SK-N-SH treated with all-trans-retinoic acid at 6 μM for 48 hours (cell line): Measurements from ENCODE around the gene CFAP58.
A peak's percentile ranks its signal among the peaks of the same experiment; 100 is the strongest.

Experiments
- ATAC-seq: fragments of 200-7000 bp; cut with Tn5 transposase; 3 replicates; pipeline ENCODE4 v1.9.1; 2020; ENCODE audit warnings: mild to moderate bottlenecking, moderate library complexity
- ARNTL ChIP-seq: fragments of 450-650 bp; formaldehyde crosslinking; IDR thresholded peaks from 2 replicates; pipeline ENCODE4 v1.5.0; 2020; ENCODE audit warnings: low read depth, mild to moderate bottlenecking, moderate library complexity, borderline replicate concordance
- BACH2 ChIP-seq: fragments of 250-450 bp; sonication (Bioruptor Pico); IDR thresholded peaks from 2 replicates; pipeline ENCODE4 v1.9.0; 2021; ENCODE audit warnings: mild to moderate bottlenecking, borderline replicate concordance
- CREB5 ChIP-seq: fragments of 250-450 bp; sonication (Bioruptor Pico); IDR thresholded peaks from 2 replicates; pipeline ENCODE4 v1.5.1; 2020; ENCODE audit warnings: low read depth, mild to moderate bottlenecking, moderate library complexity
- CSDC2 ChIP-seq: fragments of 250-450 bp; sonication (Bioruptor Pico); IDR thresholded peaks from 2 replicates; pipeline ENCODE4 v1.5.0; 2020; ENCODE audit warnings: mild to moderate bottlenecking, moderate library complexity
- CSRNP3 ChIP-seq: fragments of 250-450 bp; sonication (Bioruptor Pico); IDR thresholded peaks from 2 replicates; pipeline ENCODE4 v1.5.1; 2021; ENCODE audit warnings: mild to moderate bottlenecking, moderate library complexity
- ESRRG ChIP-seq: fragments of 250-450 bp; sonication (Bioruptor Pico); IDR thresholded peaks from 2 replicates; pipeline ENCODE4 v1.6.1; 2021; ENCODE audit warnings: mild to moderate bottlenecking
- GLIS3 ChIP-seq: fragments of 250-450 bp; sonication (Bioruptor Pico); IDR thresholded peaks from 2 replicates; pipeline ENCODE4 v1.5.0; 2020; ENCODE audit warnings: mild to moderate bottlenecking, moderate library complexity
- PATZ1 ChIP-seq: fragments of 250-450 bp; sonication (Bioruptor Pico); IDR thresholded peaks from 2 replicates; pipeline ENCODE4 v1.8.0; 2020; ENCODE audit warnings: mild to moderate bottlenecking, moderate library complexity, borderline replicate concordance
- POU6F1 ChIP-seq: fragments of 250-450 bp; sonication (Bioruptor Pico); IDR thresholded peaks from 2 replicates; pipeline ENCODE4 v1.8.0; 2021; ENCODE audit warnings: low read depth, mild to moderate bottlenecking, moderate library complexity, borderline replicate concordance
- RARB ChIP-seq: fragments of 250-450 bp; sonication (Bioruptor Pico); IDR thresholded peaks from 2 replicates; pipeline ENCODE4 v1.8.0; 2021; ENCODE audit warnings: mild to moderate bottlenecking, moderate library complexity
- TCF4 ChIP-seq: fragments of 250-450 bp; sonication (Bioruptor Pico); IDR thresholded peaks from 2 replicates; pipeline ENCODE4 v1.8.0; 2021; ENCODE audit warnings: mild to moderate bottlenecking, moderate library complexity, borderline replicate concordance
- ZFP3 ChIP-seq: fragments of 250-450 bp; sonication (Bioruptor Pico); IDR thresholded peaks from 2 replicates; pipeline ENCODE4 v1.5.0; 2020; ENCODE audit warnings: mild to moderate bottlenecking, moderate library complexity
- ZFP30 ChIP-seq: fragments of 450-650 bp; formaldehyde crosslinking; IDR thresholded peaks from 2 replicates; pipeline ENCODE4 v1.5.0; 2022; ENCODE audit warnings: mild to moderate bottlenecking, moderate library complexity
- ZNF565 ChIP-seq: fragments of 450-650 bp; formaldehyde crosslinking; conservative IDR thresholded peaks from 2 replicates; pipeline ENCODE4 v1.5.0; 2020; ENCODE audit warnings: low read depth, mild to moderate bottlenecking, moderate library complexity
- ZNF70 ChIP-seq: fragments of 450-650 bp; formaldehyde crosslinking; IDR thresholded peaks from 2 replicates; pipeline ENCODE4 v1.5.0; 2020; ENCODE audit warnings: mild to moderate bottlenecking, moderate library complexity
- ZNF8 ChIP-seq: fragments of 450-650 bp; formaldehyde crosslinking; IDR thresholded peaks from 2 replicates; pipeline ENCODE4 v1.5.0; 2020; ENCODE audit warnings: mild to moderate bottlenecking, moderate library complexity

Gene CFAP58

GRCh38 chr10:104325436-104326435, 27.9 kb upstream of the CFAP58 start:
- TF ChIP-seq ARNTL (CRISPR knock-in tag) (no peak), POU6F1 (CRISPR knock-in tag) (no peak), ZFP3 (CRISPR knock-in tag) (no peak), PATZ1 (CRISPR knock-in tag) (no peak), TCF4 (no peak), CSRNP3 (CRISPR knock-in tag) (no peak), ZNF70 (CRISPR knock-in tag) (no peak), GLIS3 (no peak), CSDC2 (CRISPR knock-in tag) (no peak), CREB5 (no peak)

GRCh38 chr10:104326991-104327610, 26.5 kb upstream of the CFAP58 start:
- TF ChIP-seq PATZ1 (CRISPR knock-in tag) (no peak), ZFP30 (CRISPR knock-in tag) (no peak)
- ATAC-seq, result no peak

More at GRCh38 chr10:104325436-104326435, 27.9 kb upstream of the CFAP58 start:
- no peak for ATAC-seq

- no peak for TF ChIP-seq GLIS3
- ATAC-seq, result peak; percentile 69
Measured at GRCh38 chr10:104327745-104328645, 25.6 kb upstream of the CFAP58 start.

GRCh38 chr10:104328646-104328895, 25.1 kb upstream of the CFAP58 start:
- no peak for ATAC-seq
- TF ChIP-seq GLIS3 (no peak), ZNF8 (CRISPR knock-in tag) (no peak), ZNF565 (no peak), CREB5 (no peak), POU6F1 (CRISPR knock-in tag) (no peak), ZNF70 (CRISPR knock-in tag) (no peak), BACH2 (CRISPR knock-in tag) (no peak), RARB (CRISPR knock-in tag) (no peak), ESRRG (CRISPR knock-in tag) (no peak), ARNTL (CRISPR knock-in tag) (no peak), ZFP30 (CRISPR knock-in tag) (no peak), TCF4 (no peak), CSRNP3 (CRISPR knock-in tag) (no peak)
